GM23248 (cell line): ENCODE measurements around the gene TBKBP1. TPM values are rescaled to one million over a fixed set of nuclear protein-coding genes. Genes with fewer than 3 reads are reported as not detected.

ENCODE experiments used
- DNase-seq: peaks from one replicate; pipeline ENCODE4 v3.0.0-alpha.2; 2015
- H2AFZ ChIP-seq: fragments of 200-600 bp; sonication (generic); 2 replicates; pipeline ENCODE4 v1.6.1; 2016; ENCODE audit warnings: antibody characterized with exemption
- H3F3A ChIP-seq: fragments of 200-600 bp; sonication (generic); 2 replicates; pipeline ENCODE4 v1.6.1; 2016; ENCODE audit warnings: mild to moderate bottlenecking, antibody characterized with exemption, mixed run types; ENCODE audit not compliant: insufficient read depth
- H3K27ac ChIP-seq: fragments of 200-600 bp; sonication (generic); 2 replicates; pipeline ENCODE4 v1.5.1; 2016; ENCODE audit warnings: mild to moderate bottlenecking
- H3K27me3 ChIP-seq: fragments of 200-600 bp; sonication (generic); replicated peaks from 2 replicates; pipeline ENCODE4 v1.6.1; 2016; ENCODE audit warnings: mild to moderate bottlenecking; ENCODE audit not compliant: insufficient read depth
- H3K36me3 ChIP-seq: fragments of 200-600 bp; sonication (generic); 2 replicates; pipeline ENCODE4 v1.6.1; 2016; ENCODE audit warnings: low read depth, mild to moderate bottlenecking
- H3K4me1 ChIP-seq: fragments of 200-600 bp; sonication (generic); 2 replicates; pipeline ENCODE4 v1.6.1; 2016; ENCODE audit warnings: mild to moderate bottlenecking; ENCODE audit not compliant: insufficient read depth
- H3K4me2 ChIP-seq: fragments of 200-600 bp; sonication (generic); one replicate; pipeline ENCODE4 v1.6.1; 2016; ENCODE audit warnings: mild to moderate bottlenecking; ENCODE audit not compliant: unreplicated experiment
- H3K4me3 ChIP-seq: fragments of 200-600 bp; sonication (generic); 2 replicates; pipeline ENCODE4 v1.5.1; 2016; ENCODE audit warnings: mild to moderate bottlenecking
- H3K79me2 ChIP-seq: fragments of 200-600 bp; sonication (generic); 2 replicates; pipeline ENCODE4 v1.6.1; 2016; ENCODE audit warnings: mild to moderate bottlenecking; ENCODE audit not compliant: insufficient read depth
- H3K9ac ChIP-seq: fragments of 200-600 bp; sonication (generic); 2 replicates; pipeline ENCODE4 v1.6.1; 2016; ENCODE audit warnings: mild to moderate bottlenecking
- H3K9me2 ChIP-seq: fragments of 200-600 bp; sonication (generic); 2 replicates; pipeline ENCODE4 v1.6.1; 2016; ENCODE audit warnings: mixed run types, mild to moderate bottlenecking, moderate library complexity; ENCODE audit not compliant: insufficient read depth
- H3K9me3 ChIP-seq: fragments of 200-600 bp; sonication (generic); one replicate; pipeline ENCODE4 v1.6.1; 2017; ENCODE audit warnings: low read depth
- H4K20me1 ChIP-seq: fragments of 200-600 bp; sonication (generic); 2 replicates; pipeline ENCODE4 v1.6.0; 2016; ENCODE audit not compliant: insufficient read depth
- EZH2 ChIP-seq: fragments of 200-600 bp; sonication (generic); IDR thresholded peaks from 2 replicates; pipeline ENCODE4 v1.6.1; 2018; ENCODE audit warnings: antibody characterized with exemption, mild to moderate bottlenecking; ENCODE audit not compliant: insufficient read depth, poor library complexity, severe bottlenecking
- EZH2phosphoT487 ChIP-seq: fragments of 200-600 bp; sonication (generic); IDR thresholded peaks from 2 replicates; pipeline ENCODE4 v1.6.1; 2018; ENCODE audit warnings: antibody characterized with exemption, moderate library complexity, mild to moderate bottlenecking, low read depth; ENCODE audit not compliant: insufficient read depth
- WGBS, 2 experiments: methylation state at CpG; one replicate each; pipeline ENCODE4 v1.1.6; 2015 to 2017; ENCODE audit warnings: low lambda C conversion rate in 2 of 2, low coverage in 1 of 2; ENCODE audit errors: missing lambda C conversion rate in 2 of 2; 5-methylcytosine and 5-hydroxymethylcytosine counted together
- in situ Hi-C: fragments of 300-500 bp; cut with MboI; formaldehyde crosslinking; loops from 2 replicates; pipeline ENCODE4 v1.15.0; 2020
- polyA plus RNA-seq: library from polyadenylated mRNA; unstranded; fragments of >200 nt; fragmentation: Nextera tagmentation; extraction: Ambion mirVana; gene quantifications from 2 replicates; pipeline ENCODE4 v1.2.1, GENCODE V29; 2016
- total RNA-seq: library from RNA; depleted of rRNA; stranded (reverse); fragments of >200 nt; shearing (Covaris generic); gene quantifications from 2 replicates; pipeline ENCODE4 v1.2.3, GENCODE V29; 2014

TBKBP1 gene
- total and polyA plus RNA-seq, 2 experiments from 2014 or later = 1.1 to 12.3 TPM

DNA sequence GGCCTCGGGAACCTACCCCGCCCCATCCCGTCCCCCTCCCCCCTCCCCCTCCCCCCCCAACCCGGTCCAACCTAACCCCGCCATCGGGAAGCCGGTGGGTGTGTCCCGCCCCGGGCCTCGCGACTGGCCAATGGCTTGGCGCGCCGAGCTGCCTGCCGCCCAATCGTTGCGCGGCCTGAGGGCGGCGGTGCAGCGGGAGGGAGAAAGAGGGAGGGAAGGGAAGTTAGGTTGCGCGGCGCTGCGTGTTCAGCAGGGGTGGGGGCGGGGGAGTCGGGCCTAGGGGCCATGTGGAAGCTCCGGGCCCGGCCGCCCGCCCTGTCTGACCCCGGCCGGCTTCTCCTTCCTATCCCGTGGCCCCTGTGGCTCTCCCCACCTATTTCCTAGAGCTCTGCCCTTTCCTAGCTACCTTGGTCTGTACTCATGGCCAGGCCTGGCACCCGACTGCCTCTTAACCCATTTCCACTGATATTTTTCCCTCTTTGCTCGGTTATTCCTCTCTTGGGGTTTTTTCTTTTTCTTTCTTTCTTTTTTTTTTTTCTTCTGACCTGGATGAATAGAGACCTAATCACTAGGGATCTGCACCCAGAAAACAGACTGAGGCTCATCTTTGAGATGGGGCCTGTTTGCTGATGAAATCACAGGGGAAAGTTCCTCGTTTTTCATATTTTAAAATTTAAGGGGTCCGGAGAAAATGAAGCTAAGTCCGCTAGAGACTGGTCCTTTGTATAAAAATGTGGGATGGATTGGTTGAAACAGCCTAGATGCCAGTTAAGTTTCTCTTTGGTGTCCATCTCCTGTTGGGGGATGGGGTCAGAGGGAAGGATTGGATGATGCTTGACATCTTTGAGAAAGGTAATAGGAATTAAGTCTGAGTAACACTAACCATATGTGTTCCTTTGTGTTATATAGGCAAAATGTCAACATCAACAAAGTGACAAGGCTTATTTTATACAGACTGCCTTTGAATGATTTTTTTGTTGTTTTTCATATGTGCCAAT is 43.1 kb upstream of the TBKBP1 start:
- no peaks in the 10 kb centered on the region for H3K9me2 ChIP-seq
- peak overlapping the region; percentile 96 for H3K4me2 ChIP-seq
- peaks cover 70% of the 10 kb centered on the region for H3K79me2 ChIP-seq
- peak overlapping the region; percentile 91 for H3K9ac ChIP-seq
- WGBS, 2 experiments = 2% methylated on average over 20 to 32 of the region's 39 CpGs
- H2AFZ ChIP-seq = 0 out of 2 replicates have a peak overlapping the region, but pooled peaks have one; percentile 11
- DNase-seq = peak; percentile 98
- in situ Hi-C loops = no loop called here
- no peaks in the 10 kb centered on the region for H3K9me3 ChIP-seq
- H3F3A ChIP-seq = peaks cover 34% of the 10 kb centered on the region
- no peak for TF ChIP-seq EZH2phosphoT487
- no peak for TF ChIP-seq EZH2
- peaks cover 14% of the 10 kb centered on the region for H4K20me1 ChIP-seq
- peak overlapping the region; percentile 76 for H3K27ac ChIP-seq
- peaks cover 39% of the 10 kb centered on the region for H3K36me3 ChIP-seq
- H3K4me3 ChIP-seq = peak overlapping the region; percentile 97
- H3K4me1 ChIP-seq = peaks cover 43% of the 10 kb centered on the region
- H3K27me3 ChIP-seq = no peaks in the 10 kb centered on the region

DNA sequence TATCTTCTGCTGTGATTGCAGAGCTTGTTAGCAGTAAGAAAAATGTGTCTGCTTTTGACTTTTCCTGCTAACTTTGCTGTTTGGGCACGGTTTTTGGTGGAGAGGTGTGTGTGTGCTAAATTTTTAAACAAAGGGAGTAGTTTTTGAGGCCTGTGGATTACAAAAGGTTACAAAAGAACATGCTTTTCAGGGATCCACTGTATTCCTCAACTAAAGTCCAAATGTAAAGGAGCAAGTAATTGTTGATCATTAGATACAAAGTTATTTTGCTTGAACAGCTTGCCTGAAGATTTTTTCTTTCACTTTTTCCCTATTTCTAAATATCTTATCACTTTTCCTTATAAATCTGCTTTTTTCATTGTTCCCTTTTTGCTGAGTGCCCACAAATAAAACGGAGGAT is 42.3 kb upstream of the TBKBP1 start:
- H3K79me2 ChIP-seq = peaks cover 78% of the 10 kb centered on the region
- DNase-seq = no peak
- H3K4me2 ChIP-seq = peak overlapping the region; percentile 96
- peaks cover 43% of the 10 kb centered on the region for H3K4me1 ChIP-seq
- H3K27ac ChIP-seq = peak overlapping the region; percentile 76; the same call in 1 of the 2 replicates
- H3K27me3 ChIP-seq = no peaks in the 10 kb centered on the region
- TF ChIP-seq EZH2 (no peak), EZH2phosphoT487 (no peak)
- H3K4me3 ChIP-seq = peak overlapping the region; percentile 97
- no peaks in the 10 kb centered on the region for H3K9me2 ChIP-seq
- peaks cover 34% of the 10 kb centered on the region for H3F3A ChIP-seq
- peaks cover 42% of the 10 kb centered on the region for H3K36me3 ChIP-seq
- H2AFZ ChIP-seq = no peak overlapping the region
- in situ Hi-C loops = no loop called here
- WGBS, 2 experiments = 68 to 72% methylated on average over 2 of the region's 2 CpGs
- no peaks in the 10 kb centered on the region for H3K9me3 ChIP-seq
- peak overlapping the region; percentile 91 for H3K9ac ChIP-seq
- peaks cover 14% of the 10 kb centered on the region for H4K20me1 ChIP-seq

DNA sequence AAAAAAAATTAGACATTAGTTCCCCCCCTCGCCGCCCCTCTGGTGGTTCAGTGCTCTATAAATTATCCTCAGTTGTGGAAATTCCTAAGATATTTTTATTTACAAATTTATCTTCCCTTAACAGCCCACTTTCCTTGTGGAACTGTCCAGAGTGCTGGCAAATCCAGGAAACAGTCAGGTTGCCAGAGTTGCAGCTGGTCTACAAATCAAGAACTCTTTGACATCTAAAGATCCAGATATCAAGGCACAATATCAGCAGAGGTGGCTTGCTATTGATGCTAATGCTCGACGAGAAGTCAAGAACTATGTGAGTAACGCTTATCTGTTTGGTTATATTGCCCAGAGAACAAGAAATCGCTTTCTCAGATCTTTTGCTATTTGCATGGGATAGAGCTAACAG is 41.4 kb upstream of the TBKBP1 start:
- Histone ChIP-seq H4K20me1 (peaks cover 14% of the 10 kb centered on the region), H3K9ac (no peak overlapping the region), H3F3A (peaks cover 43% of the 10 kb centered on the region), H3K79me2 (peaks cover 83% of the 10 kb centered on the region), H3K9me3 (no peaks in the 10 kb centered on the region), H3K27me3 (no peaks in the 10 kb centered on the region), H3K4me3 (peak overlapping the region; percentile 97; the same call in 1 of the 2 replicates), H3K36me3 (peaks cover 50% of the 10 kb centered on the region), H2AFZ (no peak overlapping the region), H3K9me2 (no peaks in the 10 kb centered on the region), H3K27ac (no peak overlapping the region), H3K4me1 (peaks cover 43% of the 10 kb centered on the region), H3K4me2 (peak overlapping the region; percentile 96)
- peak; percentile 43 for DNase-seq
- 97% methylated on average over 6 of the region's 6 CpGs for WGBS, 2 experiments
- no peak for TF ChIP-seq EZH2
- no peak for TF ChIP-seq EZH2phosphoT487
- in situ Hi-C loops = no loop called here

DNA sequence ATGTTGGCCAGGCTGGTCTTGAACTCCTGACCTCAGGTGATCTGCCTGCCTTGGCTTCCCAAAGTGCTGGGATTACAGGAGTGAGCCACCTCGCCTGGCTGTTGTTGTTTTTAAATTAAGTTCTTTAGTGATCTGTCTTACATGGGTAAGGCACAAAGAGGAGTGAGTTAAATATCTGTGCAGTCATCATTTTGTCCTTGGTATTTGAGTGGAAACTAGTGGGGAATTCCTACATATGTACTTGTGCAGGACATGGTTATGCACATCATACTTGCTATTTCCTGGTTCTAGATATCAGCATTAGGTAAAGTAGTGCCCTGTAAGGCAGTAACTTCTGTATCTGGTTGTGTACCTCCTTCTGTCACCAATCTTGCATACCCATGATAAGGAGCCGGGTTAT is 40.5 kb upstream of the TBKBP1 start:
- WGBS, 2 experiments = 92 to 97% methylated on average over 2 of the region's 2 CpGs
- DNase-seq = no peak
- H3K4me3 ChIP-seq = peak overlapping the region; percentile 4
- H3F3A ChIP-seq = peaks cover 51% of the 10 kb centered on the region
- no peaks in the 10 kb centered on the region for H3K27me3 ChIP-seq
- no peaks in the 10 kb centered on the region for H3K9me3 ChIP-seq
- no peaks in the 10 kb centered on the region for H3K9me2 ChIP-seq
- in situ Hi-C loops = no loop called here
- peaks cover 59% of the 10 kb centered on the region for H3K36me3 ChIP-seq
- peaks cover 14% of the 10 kb centered on the region for H4K20me1 ChIP-seq
- TF ChIP-seq EZH2phosphoT487 (no peak), EZH2 (no peak)
- H2AFZ ChIP-seq = no peak overlapping the region
- H3K79me2 ChIP-seq = peaks cover 83% of the 10 kb centered on the region
- no peak overlapping the region for H3K9ac ChIP-seq
- peak overlapping the region; percentile 18 for H3K4me2 ChIP-seq
- H3K27ac ChIP-seq = no peak overlapping the region
- peaks cover 43% of the 10 kb centered on the region for H3K4me1 ChIP-seq
